HG02610 (cell line): Measurements from ENCODE around the gene EPO.
"Not testable (repeated sequence)": the region's sequence is repeated elsewhere in the genome, so short reads cannot be mapped to it uniquely, and the experiment has no call there.

Source experiments
- ATAC-seq: cut with Tn5 transposase; IDR thresholded peaks from one replicate; pipeline ENCODE4 v1.9.1; 2021; ENCODE audit warnings: mild to moderate bottlenecking, moderate library complexity; ENCODE audit not compliant: unreplicated experiment

Gene EPO

GRCh38 chr7:100731937-100732636, 11.8 kb downstream of the EPO start:
- no peak for ATAC-seq

GRCh38 chr7:100735730-100736129, 15.5 kb downstream of the EPO start:
- no peak for ATAC-seq

- no peak for ATAC-seq
Measured at GRCh38 chr7:100736671-100737070, 16.4 kb downstream of the EPO start.

GRCh38 chr7:100739934-100740333, 19.7 kb downstream of the EPO start:
- ATAC-seq: no peak

- no peak for ATAC-seq
Measured at GRCh38 chr7:100744605-100745004, 24.3 kb downstream of the EPO start.

- ATAC-seq: no peak
Measured at GRCh38 chr7:100745184-100745583, 24.9 kb downstream of the EPO start.

GRCh38 chr7:100752994-100753393, 32.7 kb downstream of the EPO start:
- ATAC-seq: no peak

GRCh38 chr7:100753750-100754149, 33.5 kb downstream of the EPO start:
- no peak for ATAC-seq

- no peak for ATAC-seq
Measured at GRCh38 chr7:100759357-100760171, 39.3 kb downstream of the EPO start.

GRCh38 chr7:100762841-100763240, 42.6 kb downstream of the EPO start:
- ATAC-seq: not testable (repeated sequence)

- ATAC-seq: no peak
Measured at GRCh38 chr7:100763556-100764140, 43.4 kb downstream of the EPO start.

- ATAC-seq: no peak
Measured at GRCh38 chr7:100764841-100765240, 44.6 kb downstream of the EPO start.

GRCh38 chr7:100765250-100765649, 45.0 kb downstream of the EPO start:
- no peak for ATAC-seq

- no peak for ATAC-seq
Measured at GRCh38 chr7:100768784-100769183, 48.5 kb downstream of the EPO start.
